Mesendoderm (in vitro differentiated cells): ENCODE data around the gene ASB3.

Experiments
- DNase-seq: peaks from one replicate; pipeline ENCODE4 v3.0.0; 2013
- H2AK5ac ChIP-seq: 2 replicates; pipeline ENCODE4 v1.6.1; 2013; ENCODE audit warnings: low read length, inconsistent platforms
- H2BK120ac ChIP-seq: 2 replicates; pipeline ENCODE4 v1.6.1; 2013; ENCODE audit warnings: low read depth, mild to moderate bottlenecking, low read length, moderate library complexity, mixed read lengths
- H2BK15ac ChIP-seq: replicated peaks from 2 replicates; pipeline ENCODE4 v1.6.1; 2013; ENCODE audit warnings: low read depth, mild to moderate bottlenecking, moderate library complexity
- H2BK5ac ChIP-seq: 2 replicates; pipeline ENCODE4 v1.6.1; 2013; ENCODE audit warnings: low read length, inconsistent platforms
- H3K18ac ChIP-seq: 2 replicates; pipeline ENCODE4 v1.6.1; 2013; ENCODE audit warnings: mild to moderate bottlenecking, low read length, mixed read lengths
- H3K23ac ChIP-seq: one replicate; pipeline ENCODE4 v1.6.1; 2013; ENCODE audit warnings: low read length
- H3K27ac ChIP-seq: 2 replicates; pipeline ENCODE4 v1.5.1; 2013; ENCODE audit warnings: low read depth, mild to moderate bottlenecking, inconsistent platforms, low read length, moderate library complexity
- H3K27me3 ChIP-seq: 2 replicates; pipeline ENCODE4 v1.6.1; 2013; ENCODE audit warnings: low read length, control low read depth, mild to moderate bottlenecking, inconsistent platforms; ENCODE audit not compliant: insufficient read depth, poor library complexity
- H3K36me3 ChIP-seq: 2 replicates; pipeline ENCODE4 v1.6.1; 2013; ENCODE audit warnings: low read length, inconsistent platforms; ENCODE audit not compliant: control insufficient read depth, insufficient read depth
- H3K4ac ChIP-seq: one replicate; pipeline ENCODE4 v1.6.1; 2013; ENCODE audit warnings: low read depth, mild to moderate bottlenecking, low read length, moderate library complexity
- H3K4me1 ChIP-seq: 2 replicates; pipeline ENCODE4 v1.6.1; 2013; ENCODE audit warnings: low read depth, low read length, inconsistent platforms; ENCODE audit not compliant: control insufficient read depth
- H3K4me2 ChIP-seq: 2 replicates; pipeline ENCODE4 v1.6.1; 2013; ENCODE audit warnings: low read length
- H3K4me3 ChIP-seq: 2 replicates; pipeline ENCODE4 v1.5.1; 2013; ENCODE audit warnings: mild to moderate bottlenecking, low read length
- H3K56ac ChIP-seq: one replicate; pipeline ENCODE4 v1.6.1; 2013; ENCODE audit warnings: low read length
- H3K79me1 ChIP-seq: 2 replicates; pipeline ENCODE4 v1.6.1; 2013; ENCODE audit warnings: low read length, inconsistent platforms
- H3K79me2 ChIP-seq: 2 replicates; pipeline ENCODE4 v1.6.1; 2013; ENCODE audit warnings: mild to moderate bottlenecking, low read length; ENCODE audit not compliant: control insufficient read depth, insufficient read depth
- H3K9ac ChIP-seq: 2 replicates; pipeline ENCODE4 v1.6.1; 2013; ENCODE audit warnings: low read length, inconsistent platforms
- H4K5ac ChIP-seq: one replicate; pipeline ENCODE4 v1.6.1; 2013; ENCODE audit warnings: low read length
- H4K8ac ChIP-seq: one replicate; pipeline ENCODE4 v1.6.1; 2013; ENCODE audit warnings: low read depth, mild to moderate bottlenecking, control low read depth, low read length, moderate library complexity
- whole genome bisulfite sequencing: extraction: QIAGEN DNeasy Blood & Tissue Kit; methylation state at CpG from one replicate; pipeline ENCODE4 v1.1.7; 2013; ENCODE audit warnings: low lambda C conversion rate, missing lambda C conversion rate; ENCODE audit not compliant: insufficient coverage; ENCODE audit errors: extremely low coverage; 5-methylcytosine and 5-hydroxymethylcytosine counted together

ASB3 gene

DNA sequence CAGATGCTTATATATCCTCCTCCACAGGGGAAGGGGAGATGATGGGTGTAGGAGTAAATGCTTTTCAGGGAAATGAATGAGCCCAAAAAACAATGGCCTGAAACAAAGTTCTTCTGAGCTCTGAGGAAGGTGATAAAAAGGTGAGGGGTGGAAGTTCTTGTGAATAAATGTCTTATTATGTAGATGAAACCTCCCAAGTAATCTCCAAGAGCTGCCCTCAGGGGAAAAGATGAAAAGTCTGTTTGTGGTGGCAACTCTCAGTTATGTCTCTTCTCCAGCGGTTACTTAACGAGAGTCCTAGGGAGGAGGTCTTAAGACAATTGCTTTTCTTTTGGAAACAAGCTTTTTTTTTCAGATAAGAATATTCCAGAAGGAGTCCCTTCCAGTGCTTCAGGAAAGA lies 134.6 kb downstream of the ASB3 start:
- H2BK120ac ChIP-seq: no peak overlapping the region
- no peaks in the 10 kb centered on the region for H3K27me3 ChIP-seq
- H3K4me2 ChIP-seq: no peak overlapping the region
- H2AK5ac ChIP-seq: no peak overlapping the region
- no peak overlapping the region for H3K56ac ChIP-seq
- H3K4ac ChIP-seq: no peak overlapping the region
- no peaks in the 10 kb centered on the region for H3K36me3 ChIP-seq
- no peaks in the 10 kb centered on the region for H3K79me2 ChIP-seq
- no peak overlapping the region for H2BK15ac ChIP-seq
- no peak overlapping the region for H3K23ac ChIP-seq
- no peaks in the 10 kb centered on the region for H3K79me1 ChIP-seq
- no peak overlapping the region for H4K8ac ChIP-seq
- no peaks in the 10 kb centered on the region for H3K4me1 ChIP-seq
- H4K5ac ChIP-seq: no peak overlapping the region
- WGBS: no CpG with 5 or more reads among the region's 2 CpGs
- no peak overlapping the region for H3K9ac ChIP-seq
- H3K4me3 ChIP-seq: no peak overlapping the region
- no peak overlapping the region for H3K27ac ChIP-seq
- H3K18ac ChIP-seq: no peak overlapping the region
- H2BK5ac ChIP-seq: no peak overlapping the region
- DNase-seq: no peak

DNA sequence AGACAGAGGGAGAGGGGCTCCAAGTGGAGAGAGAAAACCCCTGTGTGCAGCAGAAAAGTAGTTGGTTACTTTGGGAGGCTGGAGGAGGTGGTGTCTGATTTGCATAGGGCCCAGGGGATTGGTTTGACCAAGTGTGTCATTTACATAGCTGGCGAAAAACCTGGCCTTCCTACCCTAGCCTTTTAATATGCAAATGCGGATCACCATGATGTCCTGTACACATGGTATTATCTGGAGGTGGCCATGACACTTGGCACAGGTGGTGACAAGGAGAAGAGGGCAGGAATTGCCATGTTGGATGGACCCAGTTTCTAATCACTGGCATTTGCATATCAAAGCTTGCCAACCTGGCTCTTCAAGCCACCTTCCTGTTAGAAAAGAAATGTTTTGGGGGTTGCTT lies 140.0 kb downstream of the ASB3 start:
- Histone ChIP-seq H3K18ac (no peak overlapping the region), H2BK120ac (no peak overlapping the region), H3K4me1 (no peaks in the 10 kb centered on the region), H2BK5ac (no peak overlapping the region), H2BK15ac (no peak overlapping the region), H3K23ac (no peak overlapping the region), H3K9ac (no peak overlapping the region), H3K79me1 (no peaks in the 10 kb centered on the region), H2AK5ac (no peak overlapping the region), H3K79me2 (no peaks in the 10 kb centered on the region), H3K27me3 (no peaks in the 10 kb centered on the region), H3K4me2 (no peak overlapping the region), H3K4ac (no peak overlapping the region), H4K5ac (no peak overlapping the region), H4K8ac (no peak overlapping the region), H3K36me3 (no peaks in the 10 kb centered on the region), H3K56ac (no peak overlapping the region), H3K4me3 (no peak overlapping the region), H3K27ac (no peak overlapping the region)
- peak; percentile 18 for DNase-seq
- no CpG with 5 or more reads among the region's 2 CpGs for WGBS

DNA sequence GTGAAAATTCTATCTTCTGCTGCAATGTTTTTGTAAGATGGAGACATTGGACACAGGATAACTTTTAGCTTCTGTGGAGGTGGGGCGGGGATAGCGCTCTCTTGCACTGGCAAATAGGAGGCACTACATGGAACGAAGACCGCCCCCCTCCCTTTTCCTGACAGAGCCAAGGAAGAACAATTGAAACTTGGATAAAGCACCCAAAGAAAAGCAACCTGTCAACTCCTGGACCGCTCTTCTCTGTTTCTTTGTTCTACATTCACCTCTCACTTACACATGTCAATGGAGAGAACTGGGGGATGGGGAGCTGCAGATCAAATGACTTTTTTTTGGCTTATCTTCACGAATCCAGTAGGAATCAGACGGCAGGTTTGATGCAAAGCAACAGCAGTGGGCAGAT lies 145.5 kb downstream of the ASB3 start:
- Histone ChIP-seq H3K4me1 (no peaks in the 10 kb centered on the region), H3K4me2 (no peak overlapping the region), H2BK120ac (no peak overlapping the region), H2BK15ac (no peak overlapping the region), H3K23ac (no peak overlapping the region), H3K18ac (no peak overlapping the region), H3K27me3 (no peaks in the 10 kb centered on the region), H3K4ac (no peak overlapping the region), H2BK5ac (no peak overlapping the region), H3K79me2 (no peaks in the 10 kb centered on the region), H4K8ac (no peak overlapping the region), H2AK5ac (no peak overlapping the region), H3K56ac (no peak overlapping the region), H3K9ac (no peak overlapping the region), H3K27ac (no peak overlapping the region), H3K4me3 (no peak overlapping the region), H3K79me1 (no peaks in the 10 kb centered on the region), H4K5ac (no peak overlapping the region), H3K36me3 (no peaks in the 10 kb centered on the region)
- no CpG with 5 or more reads among the region's 7 CpGs for WGBS
- no peak for DNase-seq

DNA sequence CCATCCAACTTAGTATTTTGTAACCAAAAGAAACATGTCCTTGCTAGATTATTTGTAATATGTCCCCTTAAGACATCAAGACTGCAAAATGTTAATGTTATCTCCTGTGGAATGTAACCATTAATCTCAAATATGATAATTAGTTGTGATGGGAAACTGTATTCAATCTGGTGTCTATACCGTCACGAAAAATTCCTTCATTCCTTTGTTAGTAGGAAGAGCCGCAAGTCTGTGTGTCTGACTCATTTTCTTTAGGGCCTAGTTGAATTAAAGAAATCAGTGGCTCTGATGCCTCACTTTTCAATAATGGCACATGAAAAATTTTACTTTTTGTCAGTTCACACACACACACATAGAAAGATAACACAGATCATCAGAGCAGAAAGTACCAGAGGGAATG lies 146.3 kb downstream of the ASB3 start:
- Histone ChIP-seq H2BK5ac (no peak overlapping the region), H2BK120ac (no peak overlapping the region), H3K79me1 (no peaks in the 10 kb centered on the region), H3K27me3 (no peaks in the 10 kb centered on the region), H3K4me2 (no peak overlapping the region), H2BK15ac (no peak overlapping the region), H3K4ac (no peak overlapping the region), H4K8ac (no peak overlapping the region), H3K9ac (no peak overlapping the region), H3K56ac (no peak overlapping the region), H4K5ac (no peak overlapping the region), H3K27ac (no peak overlapping the region), H3K23ac (no peak overlapping the region), H3K79me2 (no peaks in the 10 kb centered on the region), H3K36me3 (no peaks in the 10 kb centered on the region), H3K4me3 (no peak overlapping the region), H3K18ac (no peak overlapping the region), H2AK5ac (no peak overlapping the region), H3K4me1 (no peaks in the 10 kb centered on the region)
- DNase-seq: no peak
- WGBS: no CpG with 5 or more reads among the region's 3 CpGs

DNA sequence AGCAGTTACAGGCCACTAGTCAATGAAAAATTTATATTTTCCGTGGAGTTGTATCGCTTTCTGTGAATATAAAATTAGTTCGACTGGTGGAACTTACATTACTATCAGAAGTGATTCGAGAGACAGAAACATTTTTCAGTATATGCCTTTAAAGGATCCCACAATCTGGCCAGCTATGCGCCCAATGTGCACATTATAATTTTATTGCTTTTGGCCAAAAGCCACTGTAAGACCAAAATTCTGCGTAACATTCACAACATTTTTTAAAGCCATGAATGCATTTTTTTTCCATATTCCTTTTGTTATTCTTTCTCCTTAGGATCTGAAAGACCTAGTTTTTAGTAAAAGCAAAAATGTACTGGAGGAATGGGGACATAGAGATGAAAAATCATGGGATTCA lies 150.2 kb downstream of the ASB3 start:
- no CpG with 5 or more reads among the region's 6 CpGs for WGBS
- Histone ChIP-seq H3K9ac (no peak overlapping the region), H3K18ac (no peak overlapping the region), H3K79me2 (no peaks in the 10 kb centered on the region), H3K79me1 (no peaks in the 10 kb centered on the region), H3K56ac (no peak overlapping the region), H2BK15ac (no peak overlapping the region), H4K8ac (no peak overlapping the region), H2BK120ac (no peak overlapping the region), H3K27ac (no peak overlapping the region), H2BK5ac (no peak overlapping the region), H3K4me1 (no peaks in the 10 kb centered on the region), H3K4ac (no peak overlapping the region), H3K4me2 (no peak overlapping the region), H3K4me3 (no peak overlapping the region), H3K36me3 (no peaks in the 10 kb centered on the region), H2AK5ac (no peak overlapping the region), H3K23ac (no peak overlapping the region), H3K27me3 (no peaks in the 10 kb centered on the region), H4K5ac (no peak overlapping the region)
- no peak for DNase-seq

DNA sequence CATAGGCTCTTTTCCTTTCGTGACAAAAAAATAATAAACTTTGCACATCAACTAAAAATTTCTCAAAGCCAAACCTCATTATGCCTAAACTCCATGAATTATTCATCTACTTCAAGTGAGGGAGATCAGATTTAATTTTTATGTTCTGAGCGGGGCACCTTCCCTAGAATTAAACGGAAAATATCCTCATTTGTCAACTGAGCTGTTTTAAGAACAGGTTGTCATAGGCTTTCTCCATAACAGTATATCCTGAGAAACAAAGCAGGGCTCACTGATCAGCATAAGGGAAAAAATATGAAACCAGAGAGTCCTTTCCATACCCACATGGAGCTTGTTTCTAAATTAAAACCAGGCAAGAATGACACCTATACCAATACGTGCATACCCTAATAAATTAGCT lies 150.6 kb downstream of the ASB3 start:
- H3K4me2 ChIP-seq: no peak overlapping the region
- H3K56ac ChIP-seq: no peak overlapping the region
- WGBS: no CpG with 5 or more reads among the region's 4 CpGs

More for the DNA sequence above, 150.6 kb downstream of the ASB3 start:
- H3K23ac ChIP-seq: no peak overlapping the region
- no peaks in the 10 kb centered on the region for H3K27me3 ChIP-seq
- no peaks in the 10 kb centered on the region for H3K79me1 ChIP-seq
- DNase-seq: no peak
- H4K8ac ChIP-seq: no peak overlapping the region
- H3K79me2 ChIP-seq: no peaks in the 10 kb centered on the region
- H4K5ac ChIP-seq: no peak overlapping the region
- H2AK5ac ChIP-seq: no peak overlapping the region
- no peak overlapping the region for H3K27ac ChIP-seq
- H3K18ac ChIP-seq: no peak overlapping the region
- H3K9ac ChIP-seq: no peak overlapping the region
- no peak overlapping the region for H2BK5ac ChIP-seq
- no peaks in the 10 kb centered on the region for H3K36me3 ChIP-seq
- no peaks in the 10 kb centered on the region for H3K4me1 ChIP-seq
- H2BK15ac ChIP-seq: no peak overlapping the region
- H3K4ac ChIP-seq: no peak overlapping the region
- no peak overlapping the region for H3K4me3 ChIP-seq
- H2BK120ac ChIP-seq: no peak overlapping the region
